K562 (cell line): ENCODE data around the gene KLHL18. TPM values are rescaled to one million over a fixed set of nuclear protein-coding genes. Genes with fewer than 3 reads are reported as not detected.

Source experiments
- ATAC-seq: fragments of 200-7000 bp; cut with Tn5 transposase; 3 replicates; pipeline ENCODE4 v1.9.1; 2020; ENCODE audit warnings: moderate library complexity
- BruUV-seq: library from RNA; stranded (reverse); fragments of 400-500 nt; replicated peaks from 2 replicates; lab custom pipeline; 2021; lab: Mats Ljungman, UMichigan
- CTCF ChIA-PET: fragments of 300-600 bp; formaldehyde crosslinking; extraction: SDS; loops from one replicate; lab custom pipeline; 2021; ENCODE audit warnings: low intra/inter-chr PET ratio; lab: Yijun Ruan, JAX
- POLR2A ChIA-PET: fragments of 300-600, 350-650 bp; sonication (Branson Sonifier 250); formaldehyde crosslinking; extraction: SDS; loops from one replicate; lab custom pipeline; 2021; ENCODE audit warnings: antibody characterized with exemption, inconsistent platforms; lab: Yijun Ruan, JAX
- DNase-seq, 4 experiments: peaks; one replicate each; pipeline versions ENCODE4 v3.0.0 to v3.0.0-alpha.2; 2011 to 2018; ENCODE audit warnings: low spot score in 3 of 4, mixed read lengths in 3 of 4; ENCODE audit errors: extremely low read depth in 1 of 4
- FAIRE-seq: peaks from 2 replicates; lab custom pipeline; 2011; peaks lifted over from hg19 to GRCh38; lab: Jason Lieb, UNC
- H2AFZ ChIP-seq: 2 replicates; pipeline ENCODE4 v1.6.0; 2011; ENCODE audit warnings: low read depth, low read length, control low read depth, inconsistent platforms
- H3K27ac ChIP-seq: fragments of 200-600 bp; 3 replicates; pipeline ENCODE4 v1.8.0; 2011; ENCODE audit warnings: low read depth, mild to moderate bottlenecking, control low read depth, inconsistent platforms, low read length, moderate library complexity, mixed read lengths; ENCODE audit errors: extremely low read depth
- H3K27me3 ChIP-seq, 2 experiments: fragments of 300-600 bp in 1 of 2; 2 replicates in 1 of 2; 3 replicates in 1 of 2; pipeline versions ENCODE4 v1.6.0 to v1.8.0; 2011; ENCODE audit warnings: inconsistent platforms in 2 of 2, low read length in 2 of 2, mild to moderate bottlenecking in 1 of 2, mixed read lengths in 1 of 2, moderate library complexity in 1 of 2; ENCODE audit not compliant: control insufficient read depth in 2 of 2, insufficient read depth in 2 of 2
- H3K36me3 ChIP-seq: fragments of 300-600 bp; 3 replicates; pipeline ENCODE4 v1.8.0; 2011; ENCODE audit warnings: mild to moderate bottlenecking, low read length, inconsistent platforms; ENCODE audit not compliant: control insufficient read depth, insufficient read depth
- H3K4me1 ChIP-seq, 2 experiments: fragments of 200-600 bp in 1 of 2; replicated peaks in 1 of 2; 2 replicates in 1 of 2; 3 replicates in 1 of 2; pipeline versions ENCODE4 v1.5.1 to v1.8.0; 2011; ENCODE audit warnings: inconsistent platforms in 2 of 2, low read length in 2 of 2, mild to moderate bottlenecking in 1 of 2, mixed read lengths in 1 of 2, moderate library complexity in 1 of 2; ENCODE audit not compliant: control insufficient read depth in 2 of 2, insufficient read depth in 2 of 2
- H3K4me2 ChIP-seq: 2 replicates; pipeline ENCODE4 v1.6.1; 2011; ENCODE audit warnings: low read length, control low read depth, inconsistent platforms, mixed read lengths; ENCODE audit not compliant: insufficient read depth
- H3K4me3 ChIP-seq: fragments of 200-600 bp; sonication (generic), shearing (Covaris generic); 2 replicates; pipeline ENCODE4 v1.5.1; 2016; ENCODE audit warnings: control low read depth, inconsistent platforms
- H3K79me2 ChIP-seq: fragments of 200-600 bp; 3 replicates; pipeline ENCODE4 v1.8.0; 2011; ENCODE audit warnings: low read length, inconsistent platforms; ENCODE audit not compliant: control insufficient read depth, insufficient read depth
- H3K9ac ChIP-seq, 2 experiments: 2 replicates each; pipeline versions ENCODE4 v1.6.0 to v1.6.1; 2011; ENCODE audit warnings: low read depth in 2 of 2, low read length in 2 of 2, control low read depth in 1 of 2, inconsistent platforms in 1 of 2, mild to moderate bottlenecking in 1 of 2, mixed read lengths in 1 of 2; ENCODE audit not compliant: insufficient read depth in 1 of 2
- H3K9me1 ChIP-seq: one replicate; pipeline ENCODE4 v1.6.0; 2011; ENCODE audit warnings: inconsistent platforms, mild to moderate bottlenecking, low read length, moderate library complexity; ENCODE audit not compliant: control insufficient read depth, insufficient read depth
- H3K9me3 ChIP-seq: replicated peaks from 2 replicates; pipeline ENCODE4 v1.5.1; 2011; ENCODE audit warnings: low read depth, low read length, inconsistent platforms; ENCODE audit not compliant: control insufficient read depth, insufficient read depth
- H4K20me1 ChIP-seq: replicated peaks from 2 replicates; pipeline ENCODE4 v1.6.1; 2011; ENCODE audit warnings: low read length, inconsistent platforms, mixed read lengths; ENCODE audit not compliant: control insufficient read depth, insufficient read depth
- ARNT ChIP-seq, 2 experiments: fragments of 450-650 bp; IDR thresholded peaks; 2 replicates each; pipeline ENCODE4 v1.6.1; 2016; ENCODE audit warnings: mild to moderate bottlenecking in 1 of 2
- CEBPG ChIP-seq, 3 experiments: fragments of 200-800 bp in 1 of 3; sonication (Bioruptor generic) in 1 of 3; sonication (generic) in 1 of 3; formaldehyde crosslinking in 1 of 3; IDR thresholded peaks in 2 of 3; conservative IDR thresholded peaks in 1 of 3; 2 replicates each; pipeline versions ENCODE4 v1.6.1 to v1.8.0; 2016 to 2022; ENCODE audit warnings: missing compliant biosample characterization in 2 of 3, missing genetic modification characterization in 2 of 3, mild to moderate bottlenecking in 1 of 3, missing genetic modification reagents in 1 of 3
- CHD1 ChIP-seq: fragments of 200-600 bp; sonication (generic); IDR thresholded peaks from one replicate; pipeline ENCODE4 v1.6.1; 2012; ENCODE audit warnings: mild to moderate bottlenecking, moderate library complexity, low read length, inconsistent platforms
- HDAC1 ChIP-seq, 2 experiments: fragments of 450-650 bp; IDR thresholded peaks; 2 replicates each; pipeline ENCODE4 v1.6.1; 2016 to 2017; ENCODE audit warnings: inconsistent platforms in 1 of 2, mild to moderate bottlenecking in 1 of 2, moderate library complexity in 1 of 2
- TEAD2 ChIP-seq: fragments of 450-650 bp; IDR thresholded peaks from 2 replicates; pipeline ENCODE4 v1.6.1; 2016; ENCODE audit warnings: missing genetic modification characterization, control low read depth, missing compliant biosample characterization
- ZNF431 ChIP-seq: sonication (generic); formaldehyde crosslinking; IDR thresholded peaks from 2 replicates; pipeline ENCODE4 v1.8.0; 2022; ENCODE audit warnings: mild to moderate bottlenecking, missing genetic modification reagents
- ZNF695 ChIP-seq: fragments of 450-650 bp; formaldehyde crosslinking; IDR thresholded peaks from 2 replicates; pipeline ENCODE4 v1.4.0; 2020; ENCODE audit warnings: mild to moderate bottlenecking, moderate library complexity
- ZNF699 ChIP-seq: fragments of 250-450 bp; sonication (Bioruptor Pico); IDR thresholded peaks from 2 replicates; pipeline ENCODE4 v1.8.0; 2021; ENCODE audit warnings: mild to moderate bottlenecking, moderate library complexity; ENCODE audit not compliant: insufficient replicate concordance
- WGBS: fragments of 100-300 bp; shearing (Covaris generic); methylation state at CpG from one replicate; pipeline ENCODE4 v1.1.6; 2016; ENCODE audit warnings: low coverage, mixed read lengths; ENCODE audit not compliant: insufficient coverage; ENCODE audit errors: missing lambda C conversion rate; 5-methylcytosine and 5-hydroxymethylcytosine counted together
- in situ Hi-C: fragments of 300-500 bp; cut with MboI; formaldehyde crosslinking; loops from 4 replicates; pipeline ENCODE4 v1.15.0; 2018; ENCODE audit warnings: inconsistent platforms, mixed read lengths
- intact Hi-C: fragments of 100-400 bp; cut with micrococcal nuclease; formaldehyde crosslinking; loops from 2 replicates; pipeline ENCODE4 v1.14.2; 2022
- polyA plus RNA-seq, 8 experiments: library from polyadenylated mRNA; depleted of rRNA in 4 of 8; stranded (reverse) in 5 of 8; unstranded in 3 of 8; fragments of >200 nt; fragmentation: Nextera tagmentation in 2 of 8; fragmentation: Illumina TruSeq in 1 of 8; extraction: Ambion mirVana in 2 of 8; extraction: Trizol in 1 of 8; gene quantifications; 2 replicates each; pipeline versions ENCODE4 v1.2.1 to v1.2.3, GENCODE V29; 2011 to 2014; ENCODE audit warnings: inconsistent platforms in 1 of 8, missing spikeins in 1 of 8
- total RNA-seq, 7 experiments: library from RNA; depleted of rRNA in 6 of 7; stranded (reverse); fragments of >200 nt in 6 of 7; fragmentation: Illumina TruSeq in 2 of 7; extraction: Trizol in 2 of 7; gene quantifications; 2 replicates each; pipeline versions ENCODE4 v1.2.1 to v1.2.3, GENCODE V29; 2011 to 2021; ENCODE audit warnings: low replicate concordance in 1 of 7

Gene KLHL18
- total and polyA plus RNA-seq, 9 of the 15 experiments (the other 6 are each of a cell fraction or from before 2014, with no cell fraction given) = 26.7 to 97.5 (median 48.7) TPM

DNA sequence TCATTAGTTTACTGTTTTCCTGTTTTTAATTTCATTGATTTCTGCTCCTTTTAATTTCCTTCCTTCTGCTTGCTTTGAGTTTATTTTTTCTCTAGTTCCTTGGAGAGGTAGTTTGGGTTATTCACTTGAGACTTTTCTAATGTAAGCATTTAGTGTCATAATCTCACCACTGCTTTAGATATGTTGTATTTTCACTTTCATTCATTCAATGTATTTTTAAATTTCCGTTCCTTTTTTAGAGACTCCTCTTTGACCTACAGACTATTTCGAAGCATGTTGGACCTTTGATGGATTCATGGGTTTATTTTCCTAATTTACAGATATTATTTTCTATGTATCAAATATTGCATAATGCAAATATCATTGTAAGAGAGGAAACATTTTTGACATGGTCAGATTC lies 23.3 kb downstream of the KLHL18 start:
- FAIRE-seq (no peak), DNase-seq (no peak)
- CTCF ChIA-PET = no interaction called here
- Histone ChIP-seq H3K4me2 (no peak overlapping the region), H3K4me1 (peaks cover 13 to 14% of the 10 kb centered on the region in 2 experiments; a peak in 4 of 5 replicates)
- POLR2A ChIA-PET = interaction anchor here (1.0 to 1.5 kb wide), 2 partner anchors 14 to 15 kb away, joined by 3 to 4 read pairs; no protein-coding TSS in a partner anchor
- WGBS = 97% methylated on average over 2 of the region's 2 CpGs
- no peak for TF ChIP-seq HDAC1 (IDR thresholded peaks at IDR 0.05)
- TF ChIP-seq ZNF699 (CRISPR knock-in tag) = no peak
- TF ChIP-seq TEAD2 (tag) = no peak
- no peak for TF ChIP-seq ZNF431 (CRISPR knock-in tag)
- TF ChIP-seq CHD1 = no peak
- TF ChIP-seq ARNT (IDR thresholded peaks at IDR 0.05) = no peak
- TF ChIP-seq ZNF695 (CRISPR knock-in tag) = no peak
- no peak for TF ChIP-seq CEBPG (CRISPR knock-in tag; IDR thresholded peaks at IDR 0.05)
- 0 out of 4 replicates have a peak, but pooled peaks of 1 of the 2 experiments have one; percentile 20 for TF ChIP-seq CEBPG (tag; conservative IDR thresholded peaks at IDR 0.05 in 1 of 2, IDR thresholded peaks at IDR 0.05 in 1 of 2)
- TF ChIP-seq, all 486 proteins: peak for 1
- Histone ChIP-seq H3K9me3 (no peaks in the 10 kb centered on the region), H4K20me1 (no peaks in the 10 kb centered on the region), H3K79me2 (peaks cover 65% of the 10 kb centered on the region), H3K36me3 (peaks cover 47% of the 10 kb centered on the region), H3K27me3 (no peaks in the 10 kb centered on the region; a peak in 1 of 5 replicates), H3K9me1 (no peaks in the 10 kb centered on the region), H3K4me3 (no peak overlapping the region), H2AFZ (no peak overlapping the region), H3K27ac (no peak overlapping the region), H3K9ac (no peak overlapping the region)
- no peak for ATAC-seq
- intact Hi-C loops = no loop called here
- no TSS peak for BruUV-seq
- in situ Hi-C loops = no loop called here
